Right lobe of liver (tissue), 6 donors: ENCODE data around the gene OR51D1. TPM values are rescaled to one million over a fixed set of nuclear protein-coding genes. Genes with fewer than 3 reads are reported as not detected.

Experiments used
- ATAC-seq, 4 donors: fragments of 200-7000 bp; cut with Tn5 transposase; one replicate each; pipeline ENCODE4 v1.9.1; 2020; ENCODE audit warnings: mild to moderate bottlenecking in 4 of 4, moderate library complexity in 4 of 4
- DNase-seq, 3 donors: peaks; one replicate each; pipeline ENCODE4 v3.0.0-alpha.2; 2020
- H3K27ac ChIP-seq, 3 donors: fragments of 200-600 bp; one replicate each; pipeline ENCODE4 v1.8.0; 2022
- H3K27me3 ChIP-seq, 2 donors: fragments of 200-600 bp; one replicate each; pipeline ENCODE4 v1.8.0; 2022
- H3K36me3 ChIP-seq, 4 donors: fragments of 200-600 bp; sonication (generic) in 1 of 4; one replicate each; pipeline versions ENCODE4 v1.5.1 to v1.8.0; 2017 to 2022; ENCODE audit warnings: control low read depth in 1 of 4
- H3K4me1 ChIP-seq, 4 donors: fragments of 200-600 bp; sonication (generic) in 1 of 4; one replicate each; pipeline versions ENCODE4 v1.5.1 to v1.8.0; 2017 to 2022; ENCODE audit warnings: control low read depth in 1 of 4
- H3K4me3 ChIP-seq, 3 donors: fragments of 200-600 bp; one replicate each; pipeline ENCODE4 v1.8.0; 2022
- H3K9me3 ChIP-seq, 4 donors: fragments of 200-600 bp; sonication (generic) in 1 of 4; one replicate each; pipeline versions ENCODE4 v1.5.1 to v1.8.0; 2017 to 2022; ENCODE audit warnings: control low read depth in 1 of 4
- CTCF ChIP-seq, 4 donors: fragments of 200-600 bp in 3 of 4; fragments of 450-650 bp in 1 of 4; IDR thresholded peaks; one replicate each; pipeline versions ENCODE4 v1.5.1 to v1.8.0; 2016 to 2022; ENCODE audit warnings: antibody characterized with exemption in 4 of 4, mild to moderate bottlenecking in 2 of 4
- POLR2A ChIP-seq: fragments of 450-650 bp; IDR thresholded peaks from one replicate; pipeline ENCODE4 v1.6.1; 2017; ENCODE audit warnings: antibody characterized with exemption, mild to moderate bottlenecking
- WGBS: methylation state at CpG from one replicate; pipeline ENCODE4 v1.1.6; 2018; ENCODE audit warnings: low coverage, low lambda C conversion rate; ENCODE audit not compliant: insufficient coverage; ENCODE audit errors: missing lambda C conversion rate; 5-methylcytosine and 5-hydroxymethylcytosine counted together
- intact Hi-C, 2 donors: fragments of 100-400 bp; cut with DNase I; formaldehyde crosslinking; loops; one replicate each; pipeline versions ENCODE4 v1.11.2 to v1.14.1; 2022
- long read RNA-seq: library from polyadenylated mRNA; unstranded; transcript quantifications from one replicate; pipeline ENCODE4 v2.0.0, GENCODE V29; 2019
- total RNA-seq, 6 experiments: library from RNA; depleted of rRNA in 2 of 6; stranded (reverse); fragments of >200 nt in 2 of 6; fragmentation: NEBNext Ultra II Directional in 3 of 6; extraction: Animal tissue kit (Norgen Biotek cat#: 25700) in 3 of 6; gene quantifications; one replicate each; pipeline versions ENCODE4 v1.1.0 to v1.2.4, GENCODE V29; 2016 to 2023
- donor health status: DM: no; HTN: yes; CAD: no.
- donor health status: DM: no; HTN: no; CAD: no.
- donor health status: DM: no; HTN: no; CAD: no.
- donor health status: DM: no; HTN: yes; CAD: no.
- donor health status: DM: no; HTN: yes; CAD: no.

OR51D1 gene
- total RNA-seq = not detected
- long read RNA-seq = 0 reads

- intact Hi-C loops = no loop called here
- Histone ChIP-seq H3K36me3 (no peaks in the 10 kb centered on the region), H3K4me1 (peaks cover 0 to 5% (median 0%) of the 10 kb centered on the region in 4 donors), H3K9me3 (no peaks in the 10 kb centered on the region), H3K27me3 (no peaks in the 10 kb centered on the region), H3K4me3 (no peak within 1 kb of the TSS), H3K27ac (no peak within 1 kb of the TSS)
- TF ChIP-seq POLR2A (no peak), CTCF (IDR thresholded peaks at IDR 0.05) (peak; percentile 66 to 92 (median 92))
- ATAC-seq (peak; percentile 94 to 98 (median 96)), DNase-seq (peak; percentile 57 to 70 (median 67))
- WGBS = 20% methylated on average over 12 of the region's 21 CpGs
These were observed at the start of gene OR51D1 for GRCh38 chr11:4636962-4637661. Gene OR51D1, plus strand, starts transcription at chr11:4637477. Its CDS starts 2,314 bp downstream, at chr11:4639791.

- no peaks in the 10 kb centered on the region for H3K9me3 ChIP-seq
- H3K4me1 ChIP-seq = no peaks in the 10 kb centered on the region
- no peaks in the 10 kb centered on the region for H3K36me3 ChIP-seq
- no peaks in the 10 kb centered on the region for H3K27me3 ChIP-seq
- no peak overlapping the region for H3K4me3 ChIP-seq
- no peak overlapping the region for H3K27ac ChIP-seq
- no peak for ATAC-seq
- TF ChIP-seq CTCF (IDR thresholded peaks at IDR 0.05) (no peak), POLR2A (no peak)
- intact Hi-C loops = no loop called here
- 41% methylated on average over 3 of the region's 3 CpGs for WGBS
- DNase-seq = no peak
These were observed 48.3 kb upstream of the OR51D1 start for GRCh38 chr11:4589017-4589416.

GRCh38 chr11:4593739-4594138, 43.5 kb upstream of the OR51D1 start, which contains the start of gene OR52I1:
Gene OR52I1, plus strand, starts transcription at chr11:4594039. Its CDS starts 0 bp downstream, at chr11:4594039.
- H3K36me3 ChIP-seq = peaks cover 0 to 3% (median 0%) of the 10 kb centered on the region in 4 donors
- H3K4me1 ChIP-seq = no peaks in the 10 kb centered on the region
- WGBS = 91% methylated on average over 1 of the region's 1 CpG
- H3K4me3 ChIP-seq = no peak within 1 kb of the TSS
- DNase-seq (no peak), ATAC-seq (no peak)
- no peaks in the 10 kb centered on the region for H3K27me3 ChIP-seq
- H3K27ac ChIP-seq = no peak within 1 kb of the TSS
- intact Hi-C loops = no loop called here
- TF ChIP-seq POLR2A (no peak), CTCF (IDR thresholded peaks at IDR 0.05) (no peak)
- no peaks in the 10 kb centered on the region for H3K9me3 ChIP-seq

GRCh38 chr11:4605057-4605456, 32.2 kb upstream of the OR51D1 start:
- intact Hi-C loops = no loop called here
- no peak overlapping the region for H3K4me3 ChIP-seq
- H3K9me3 ChIP-seq = no peaks in the 10 kb centered on the region
- peaks cover 0 to 29% (median 11%) of the 10 kb centered on the region in 4 donors for H3K36me3 ChIP-seq
- H3K4me1 ChIP-seq = peaks cover 0 to 19% (median 0%) of the 10 kb centered on the region in 4 donors
- 96% methylated on average over 3 of the region's 4 CpGs for WGBS
- no peak overlapping the region for H3K27ac ChIP-seq
- ATAC-seq (no peak), DNase-seq (no peak)
- H3K27me3 ChIP-seq = no peaks in the 10 kb centered on the region
- TF ChIP-seq POLR2A (no peak), CTCF (IDR thresholded peaks at IDR 0.05) (no peak)
